ENCODE data around the gene FADS3.

- no peak for TF ChIP-seq CTCF (IDR thresholded peaks at IDR 0.05)
- TF ChIP-seq POLR2A (IDR thresholded peaks at IDR 0.05) = no peak
Observed at GRCh38 chr11:61912991-61913698, 21.8 kb upstream of the FADS3 start.

Data from prostate gland (tissue), 2 donors.